AG09309 (cell line): ENCODE data around the gene HRH3.

Experiments used
- DNase-seq: peaks from one replicate; pipeline ENCODE4 v3.0.0-alpha.2; 2010; ENCODE audit warnings: low read depth
- H3K4me3 ChIP-seq: 2 replicates; pipeline ENCODE4 v1.5.1; 2011; ENCODE audit warnings: mild to moderate bottlenecking, low read depth, low read length, moderate library complexity; ENCODE audit not compliant: control insufficient read depth
- TF ChIP-seq, protein P1 (sequence below): IDR thresholded peaks from 2 replicates; pipeline ENCODE4 v1.5.1; 2011; ENCODE audit warnings: mild to moderate bottlenecking, low read depth, low read length, inconsistent platforms; ENCODE audit not compliant: insufficient read depth, control insufficient read depth; ENCODE audit errors: missing control alignments

The HRH3 gene

DNA sequence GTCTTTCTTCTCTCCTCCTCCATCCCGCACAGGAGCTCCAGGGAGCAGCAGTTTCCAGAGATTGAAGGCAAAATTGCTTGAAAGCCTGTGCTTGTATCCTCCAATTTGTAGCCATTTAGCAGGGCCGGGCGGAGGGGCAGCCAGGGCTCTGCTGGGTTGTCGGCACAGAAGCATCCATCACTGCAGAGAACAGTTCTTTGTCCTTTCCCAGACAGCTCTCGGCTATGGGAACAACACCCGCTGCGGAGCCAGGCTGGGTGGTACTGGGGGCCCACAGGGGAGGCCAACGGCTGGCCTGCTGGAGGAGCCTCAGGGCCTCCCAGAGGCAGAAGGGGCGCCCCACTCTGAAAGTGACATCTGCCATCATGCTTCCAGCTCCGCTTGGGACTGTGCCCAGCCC is 7.8 kb downstream of the HRH3 start:
- TF ChIP-seq, protein P1, sequence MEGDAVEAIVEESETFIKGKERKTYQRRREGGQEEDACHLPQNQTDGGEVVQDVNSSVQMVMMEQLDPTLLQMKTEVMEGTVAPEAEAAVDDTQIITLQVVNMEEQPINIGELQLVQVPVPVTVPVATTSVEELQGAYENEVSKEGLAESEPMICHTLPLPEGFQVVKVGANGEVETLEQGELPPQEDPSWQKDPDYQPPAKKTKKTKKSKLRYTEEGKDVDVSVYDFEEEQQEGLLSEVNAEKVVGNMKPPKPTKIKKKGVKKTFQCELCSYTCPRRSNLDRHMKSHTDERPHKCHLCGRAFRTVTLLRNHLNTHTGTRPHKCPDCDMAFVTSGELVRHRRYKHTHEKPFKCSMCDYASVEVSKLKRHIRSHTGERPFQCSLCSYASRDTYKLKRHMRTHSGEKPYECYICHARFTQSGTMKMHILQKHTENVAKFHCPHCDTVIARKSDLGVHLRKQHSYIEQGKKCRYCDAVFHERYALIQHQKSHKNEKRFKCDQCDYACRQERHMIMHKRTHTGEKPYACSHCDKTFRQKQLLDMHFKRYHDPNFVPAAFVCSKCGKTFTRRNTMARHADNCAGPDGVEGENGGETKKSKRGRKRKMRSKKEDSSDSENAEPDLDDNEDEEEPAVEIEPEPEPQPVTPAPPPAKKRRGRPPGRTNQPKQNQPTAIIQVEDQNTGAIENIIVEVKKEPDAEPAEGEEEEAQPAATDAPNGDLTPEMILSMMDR, result no peak
- H3K4me3 ChIP-seq, result no peak overlapping the region

GRCh38 chr20:62211769-62212288 is 8.2 kb downstream of the HRH3 start:
- DNase-seq, result no peak
- TF ChIP-seq, protein P1, result no peak
- no peak overlapping the region for H3K4me3 ChIP-seq

More for the DNA sequence above, 7.8 kb downstream of the HRH3 start:
- DNase-seq, result no peak

DNA sequence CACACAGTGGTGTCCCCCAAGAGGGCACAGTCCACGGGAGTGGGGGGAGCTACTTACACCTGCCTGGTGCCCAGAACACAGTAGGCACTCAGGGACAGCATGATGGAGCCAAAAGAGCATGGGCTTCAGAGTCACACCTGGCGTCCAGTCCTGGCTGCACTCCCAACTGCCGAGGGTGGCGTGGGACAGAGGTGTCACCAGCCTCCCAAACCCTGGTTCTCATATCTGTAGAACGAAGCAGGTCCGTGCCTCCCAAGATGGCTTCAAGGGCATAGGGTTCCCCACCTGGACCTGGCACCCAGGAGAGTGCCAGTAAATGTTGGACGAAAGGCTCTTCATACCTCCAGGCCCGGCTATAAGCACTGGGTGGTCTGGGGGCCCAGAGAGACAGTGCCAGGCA is 8.9 kb downstream of the HRH3 start:
- no peak overlapping the region for H3K4me3 ChIP-seq
- TF ChIP-seq, protein P1, result no peak
- no peak for DNase-seq

DNA sequence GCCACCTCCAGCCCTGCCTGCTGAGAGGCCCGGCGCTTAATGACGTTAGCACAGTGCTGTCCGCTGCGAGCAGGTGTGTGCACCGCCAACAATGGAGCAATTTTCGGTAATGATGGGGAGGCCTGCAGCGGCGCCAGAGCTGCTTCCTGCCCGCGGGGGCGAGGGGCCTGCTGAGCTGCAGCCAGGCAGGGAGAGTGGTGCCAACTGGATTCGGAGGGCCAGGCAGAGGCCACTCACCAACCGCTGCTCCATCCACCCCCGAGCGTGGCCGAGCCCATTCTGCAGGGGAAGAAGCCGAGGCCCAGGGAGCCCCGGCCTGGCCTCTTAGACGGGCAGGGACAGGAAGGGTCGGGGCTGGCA is 9.6 kb downstream of the HRH3 start:
- no peak overlapping the region for H3K4me3 ChIP-seq
- no peak for DNase-seq
- TF ChIP-seq, protein P1, result no peak

DNA sequence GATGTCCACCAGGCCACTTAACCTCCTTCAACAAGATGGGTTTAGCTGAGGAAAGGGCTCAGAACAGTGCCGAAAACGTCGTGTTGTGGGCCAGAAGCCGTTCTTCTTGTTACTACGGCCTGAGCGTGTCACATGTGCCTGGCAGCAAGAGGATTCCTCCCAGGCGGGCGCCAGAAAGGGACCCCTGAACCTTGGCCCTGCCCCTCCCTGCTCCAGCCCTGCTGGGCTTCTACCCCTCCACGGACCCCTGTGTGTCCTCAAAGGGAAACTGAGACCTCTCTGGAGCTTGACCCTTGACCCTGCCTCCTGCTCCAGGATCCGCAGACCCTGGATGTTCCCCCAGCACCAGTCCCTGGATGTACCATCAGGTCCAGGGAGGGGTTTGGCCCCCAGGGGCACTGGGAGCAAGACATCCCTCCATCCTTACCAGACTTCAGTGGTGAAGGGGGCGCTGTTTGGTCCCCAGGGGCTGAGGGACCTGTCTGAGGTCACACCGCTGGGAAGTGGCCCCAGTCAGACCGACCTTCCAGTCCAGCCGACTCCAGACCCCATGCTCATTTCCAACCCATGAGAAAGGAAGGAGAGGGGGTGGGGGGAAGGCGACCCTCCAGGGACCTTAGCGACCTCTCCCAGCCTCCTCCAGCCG is 10.1 kb downstream of the HRH3 start:
- H3K4me3 ChIP-seq, result no peak overlapping the region
- TF ChIP-seq, protein P1, result no peak
- no peak for DNase-seq

DNA sequence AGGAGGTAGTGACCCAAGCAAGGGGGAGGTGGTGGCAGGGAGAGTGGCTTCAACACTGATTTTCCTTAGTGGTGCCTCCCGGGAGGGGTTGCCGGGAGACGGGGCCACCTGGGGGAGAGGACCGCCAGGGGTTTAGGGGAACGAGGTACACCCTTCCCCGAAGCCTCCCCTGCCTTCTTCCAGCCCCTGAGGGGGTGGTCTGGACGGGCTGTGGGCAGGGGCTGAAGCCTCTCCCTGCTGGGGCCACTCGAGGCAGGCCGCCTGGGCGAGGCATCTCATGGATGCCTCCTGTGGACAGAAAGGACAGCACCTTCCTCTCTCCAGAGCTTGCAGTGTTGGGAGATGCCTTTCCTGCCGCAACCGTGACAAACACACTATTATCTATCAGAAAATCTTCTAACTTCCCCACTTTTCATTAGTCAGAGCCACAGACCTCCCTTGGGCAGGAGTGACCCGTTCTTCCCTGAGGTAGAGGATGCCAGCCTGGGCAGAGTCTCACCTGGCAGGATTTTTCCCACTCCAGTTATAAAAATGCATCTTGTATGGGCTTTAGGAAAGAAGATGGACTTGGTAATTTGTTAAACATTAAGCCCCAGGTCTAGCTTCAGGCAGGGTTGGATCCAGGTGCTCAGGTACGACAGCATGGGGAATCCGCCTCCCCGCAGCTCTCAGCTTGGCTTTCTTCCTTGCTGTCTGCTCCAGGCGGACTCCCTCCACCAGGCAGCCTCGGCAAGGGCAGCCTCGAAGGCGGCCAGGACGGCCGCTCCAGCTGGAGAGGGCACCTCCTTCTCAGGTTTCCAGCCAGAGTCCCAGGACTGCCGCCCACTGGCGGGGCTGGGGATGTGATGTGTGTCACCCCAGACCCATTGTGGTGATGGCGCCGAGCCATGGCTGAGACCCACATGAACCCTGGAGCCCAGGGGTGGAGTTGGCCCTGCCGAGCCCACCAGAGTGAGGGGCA is 11.0 kb downstream of the HRH3 start:
- TF ChIP-seq, protein P1, result no peak
- no peak for DNase-seq
- no peak overlapping the region for H3K4me3 ChIP-seq
